Ovary (tissue), 1 donor: ENCODE measurements around the gene GRHL3.

Experiments used
- EP300 ChIP-seq: sonication (generic); formaldehyde crosslinking; IDR thresholded peaks from one replicate; pipeline ENCODE4 v1.6.1; 2017; ENCODE audit warnings: antibody characterized with exemption
- POLR2A ChIP-seq: fragments of 450-650 bp; IDR thresholded peaks from one replicate; pipeline ENCODE4 v1.6.1; 2017; ENCODE audit warnings: antibody characterized with exemption, mild to moderate bottlenecking, moderate library complexity

DNA sequence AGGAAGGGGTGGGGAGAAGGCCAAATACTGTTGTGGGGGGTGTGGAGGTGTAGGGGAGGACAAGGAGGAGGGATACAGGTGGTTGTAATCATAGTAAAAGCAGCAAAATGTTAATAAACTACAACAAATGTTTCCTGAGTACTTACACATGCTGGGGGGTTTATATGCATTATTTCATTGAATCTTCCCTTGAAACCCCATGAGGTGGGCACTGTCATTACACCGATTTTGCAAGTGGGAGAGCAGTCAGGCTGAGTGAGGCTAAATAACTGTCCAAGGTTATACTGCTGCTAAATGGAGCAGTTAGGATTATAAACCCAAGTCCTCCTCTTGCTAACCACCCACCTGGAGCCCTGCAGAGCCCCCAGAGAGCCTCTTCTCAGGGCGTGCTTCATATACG lies 14.4 kb upstream of the GRHL3 start:
- no peak for TF ChIP-seq EP300
- TF ChIP-seq POLR2A = no peak
